ENCODE measurements around the gene TTBK1.

The TTBK1 gene

GRCh38 chr6:43223175-43223574 lies 20.1 kb upstream of the TTBK1 start:
- no peak for DNase-seq (ENCODE audit: low spot score)

GRCh38 chr6:43226192-43226851 lies 17.0 kb upstream of the TTBK1 start:
- no peak for DNase-seq (ENCODE audit: low spot score)

GRCh38 chr6:43228951-43229802 lies 14.1 kb upstream of the TTBK1 start, which contains the start of gene DNPH1:
DNPH1 (minus strand) TSS chr6:43229481; CDS start chr6:43229456, 25 bp downstream.
- peak; percentile 85 for DNase-seq (ENCODE audit: low spot score)

- no peak for DNase-seq (ENCODE audit: low spot score)
These were observed 13.3 kb upstream of the TTBK1 start for GRCh38 chr6:43229803-43230620.

GRCh38 chr6:43231053-43231452 lies 12.2 kb upstream of the TTBK1 start:
- DNase-seq (ENCODE audit: low spot score): no peak

- no peak for DNase-seq (ENCODE audit: low spot score)
These were observed 11.4 kb upstream of the TTBK1 start for GRCh38 chr6:43231735-43232450.

GRCh38 chr6:43235841-43236240 lies 7.4 kb upstream of the TTBK1 start:
- no peak for DNase-seq (ENCODE audit: low spot score)

GRCh38 chr6:43239054-43239453 lies 4.2 kb upstream of the TTBK1 start:
- DNase-seq (ENCODE audit: low spot score): no peak

- no peak for DNase-seq (ENCODE audit: low spot score)
These were observed 2.3 kb upstream of the TTBK1 start for GRCh38 chr6:43240950-43241349.

GRCh38 chr6:43241446-43241845 lies 1.8 kb upstream of the TTBK1 start:
- no peak for DNase-seq (ENCODE audit: low spot score)

GRCh38 chr6:43243664-43244321 lies 512 bp downstream of the TTBK1 start:
- DNase-seq (ENCODE audit: low spot score): no peak

- peak; percentile 15 for DNase-seq (ENCODE audit: low spot score)
These were observed 3.2 kb downstream of the TTBK1 start for GRCh38 chr6:43246301-43247113.

- DNase-seq (ENCODE audit: low spot score): peak; percentile 64
These were observed 4.1 kb downstream of the TTBK1 start for GRCh38 chr6:43247114-43247999.

- DNase-seq (ENCODE audit: low spot score): no peak
These were observed 4.8 kb downstream of the TTBK1 start for GRCh38 chr6:43248101-43248500.

GRCh38 chr6:43248791-43249190 lies 5.5 kb downstream of the TTBK1 start:
- DNase-seq (ENCODE audit: low spot score): no peak

- DNase-seq (ENCODE audit: low spot score): no peak
These were observed 7.7 kb downstream of the TTBK1 start for GRCh38 chr6:43250992-43251373.

GRCh38 chr6:43253401-43253800 lies 10.1 kb downstream of the TTBK1 start:
- DNase-seq (ENCODE audit: low spot score): no peak

GRCh38 chr6:43254138-43254817 lies 11.0 kb downstream of the TTBK1 start:
- DNase-seq (ENCODE audit: low spot score): no peak

- no peak for DNase-seq (ENCODE audit: low spot score)
These were observed 11.6 kb downstream of the TTBK1 start for GRCh38 chr6:43254846-43255245.
